Limb (tissue), 2 donors: ENCODE measurements around the gene THBS3.
"Not testable (repeated sequence)": the region's sequence is repeated elsewhere in the genome, so short reads cannot be mapped to it uniquely, and the experiment has no call there.

Source experiments
- DNase-seq, 2 donors: peaks; one replicate each; pipeline ENCODE4 v3.0.0-alpha.2; 2016; ENCODE audit errors: extremely low spot score in 2 of 2

THBS3 gene

DNA sequence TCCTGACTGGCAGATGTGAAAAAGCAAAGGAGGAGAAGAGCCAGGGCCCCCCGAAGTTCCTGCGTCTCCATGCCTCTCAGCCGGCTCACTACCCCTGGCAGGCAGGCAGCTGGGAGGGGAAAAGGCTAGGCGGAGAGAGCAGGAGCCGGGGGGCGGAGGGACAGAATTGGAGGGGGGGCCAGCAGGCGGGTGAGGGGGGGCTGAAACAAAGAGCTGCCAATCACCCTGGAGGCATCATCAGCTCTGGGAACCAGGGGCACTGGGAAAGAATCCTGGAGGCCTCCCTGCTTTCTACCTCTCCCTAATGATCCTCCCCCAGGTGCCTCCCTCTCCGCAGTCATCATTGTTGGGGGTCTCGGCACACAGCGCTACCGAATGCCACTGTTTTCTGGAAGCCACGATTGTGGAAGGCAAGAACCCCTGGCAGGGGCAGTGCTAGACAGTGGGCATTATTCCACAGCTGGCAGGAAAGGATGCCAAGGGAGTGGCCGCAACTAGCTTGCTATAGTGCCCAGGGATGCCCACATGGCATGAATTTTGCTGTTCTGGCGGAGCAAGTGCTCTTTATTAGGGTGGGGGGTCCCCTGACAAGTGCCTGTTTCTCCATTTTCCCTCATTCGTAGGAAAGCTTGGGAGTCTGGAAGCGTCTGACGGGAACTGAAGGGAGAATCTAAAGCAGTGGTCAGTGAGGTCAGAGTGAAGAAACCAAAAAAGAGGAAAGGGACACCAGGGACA lies at the start of gene THBS3:
Gene THBS3, minus strand, starts transcription at position 92 of the 735 bp plus-strand sequence. Its CDS starts 21 bp downstream, at position 71.
- peak; percentile 77 to 85 for DNase-seq

DNA sequence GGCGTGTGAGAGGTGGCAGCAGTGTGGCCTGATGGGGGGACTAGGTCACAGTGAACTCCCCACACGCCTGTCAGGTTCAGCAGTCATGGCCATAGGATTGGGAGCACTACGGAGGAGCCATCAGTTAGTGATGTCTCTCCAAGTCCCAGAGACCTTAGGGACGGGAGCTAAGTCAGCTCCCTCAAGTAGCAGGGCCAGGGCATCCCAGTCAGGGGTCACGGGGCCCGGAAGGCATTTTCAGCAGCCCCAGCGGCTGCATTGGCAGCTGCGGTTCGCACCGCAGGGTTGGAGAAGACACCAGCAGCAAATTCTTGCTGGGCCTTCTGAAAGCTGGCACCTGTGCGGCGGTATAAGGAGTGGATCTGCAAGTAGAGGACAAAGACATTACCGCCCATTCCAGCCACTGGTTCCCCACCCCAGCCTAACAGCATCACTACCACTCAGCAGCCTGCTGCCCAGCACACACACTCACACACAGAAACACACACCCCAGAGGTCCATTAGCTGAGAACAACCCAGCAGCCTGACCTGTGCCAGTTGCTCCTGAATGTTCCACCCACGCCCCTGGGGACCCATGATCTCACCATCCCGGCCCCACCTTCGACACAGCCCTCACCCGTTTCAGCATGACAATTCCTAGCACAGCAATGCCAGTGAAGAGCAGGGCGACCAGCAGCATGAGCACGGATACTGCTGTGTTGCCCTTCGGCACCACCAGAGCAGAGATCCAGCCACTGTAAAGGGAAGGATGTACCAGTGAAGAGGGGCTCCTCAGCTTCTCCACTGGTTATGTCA lies 48.6 kb upstream of the THBS3 start:
- DNase-seq = no peak

GRCh38 chr1:155255243-155256007 lies 47.7 kb upstream of the THBS3 start, which contains the start of gene ENTREP3:
Gene ENTREP3, minus strand, starts transcription at chr1:155255483. Its CDS starts 606 bp downstream, at chr1:155254877.
- peak; percentile 91 to 96 for DNase-seq

- peak in 1 of 2 donors; percentile 53 for DNase-seq
Observed at GRCh38 chr1:155254714-155255242, 47.1 kb upstream of the THBS3 start.

- DNase-seq = no peak
Observed at GRCh38 chr1:155254228-155254713, 46.6 kb upstream of the THBS3 start.

- no peak for DNase-seq
Observed at GRCh38 chr1:155253797-155254196, 46.1 kb upstream of the THBS3 start.

DNA sequence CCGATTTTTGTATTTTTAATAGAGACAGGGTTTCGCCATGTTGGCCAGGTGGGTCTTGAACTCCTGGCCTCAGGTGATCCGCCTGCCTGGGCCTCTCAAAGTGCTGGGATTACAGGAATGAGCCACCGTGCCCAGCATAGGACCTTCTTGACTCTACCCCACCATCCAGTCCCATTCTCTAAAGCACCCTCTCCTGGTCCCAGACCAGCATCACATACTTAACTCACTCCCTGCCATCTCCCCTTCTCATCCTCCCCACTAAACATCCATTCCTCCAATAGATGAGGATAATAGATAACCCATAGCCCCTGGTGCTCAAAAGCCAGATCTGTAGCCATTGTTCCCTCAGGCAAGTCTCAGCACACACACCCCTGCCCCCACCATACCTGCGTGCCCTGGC lies 45.5 kb upstream of the THBS3 start:
- no peak for DNase-seq

GRCh38 chr1:155251566-155251965 lies 43.9 kb upstream of the THBS3 start:
- no peak for DNase-seq

GRCh38 chr1:155250633-155251449 lies 43.1 kb upstream of the THBS3 start:
- DNase-seq = peak; percentile 94

- DNase-seq = no peak
Observed at GRCh38 chr1:155250246-155250632, 42.5 kb upstream of the THBS3 start.

DNA sequence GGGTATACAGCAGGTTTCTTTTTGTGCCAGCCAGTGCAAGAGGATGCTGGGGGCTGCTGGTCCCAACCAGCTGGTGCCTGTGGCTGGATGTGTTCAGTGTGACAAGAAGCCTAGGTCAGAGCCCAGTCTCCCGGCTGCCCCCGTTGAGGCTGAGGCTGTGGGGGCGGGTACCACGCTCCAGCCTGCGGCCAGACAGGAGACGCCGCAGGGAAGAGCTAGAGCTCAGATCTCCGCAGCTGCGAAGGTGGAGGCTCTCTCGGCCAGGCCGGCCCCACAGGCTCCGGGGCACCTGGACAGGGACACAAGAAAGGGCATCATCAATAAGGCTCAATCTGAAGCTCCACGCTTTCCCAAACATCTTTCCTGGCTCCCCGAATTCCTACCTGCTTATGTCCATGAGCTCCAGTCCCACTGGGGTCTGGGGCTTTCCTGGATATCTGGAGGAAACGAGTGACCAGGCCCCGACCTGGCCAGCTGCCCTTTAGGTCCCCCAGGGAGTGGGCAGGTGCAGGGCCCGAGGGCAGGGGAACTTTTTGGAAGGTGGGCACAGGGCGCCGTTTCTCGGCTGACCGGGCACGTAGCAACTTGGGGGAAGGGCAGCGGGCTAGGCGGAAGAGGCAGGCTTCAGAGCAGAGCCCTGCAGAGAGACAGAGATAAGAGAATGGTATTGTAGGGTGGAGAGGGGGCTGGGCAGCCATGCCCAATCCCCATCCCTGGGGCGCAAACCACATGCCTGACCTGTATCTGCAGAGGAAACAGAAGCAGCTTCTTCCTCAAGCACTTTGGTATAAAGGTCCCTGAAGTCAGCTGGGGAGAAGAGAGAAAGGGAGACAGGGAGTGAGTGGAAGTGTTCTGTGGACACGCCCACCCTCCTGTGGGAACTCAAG lies 40.2 kb upstream of the THBS3 start:
- DNase-seq = no peak

DNA sequence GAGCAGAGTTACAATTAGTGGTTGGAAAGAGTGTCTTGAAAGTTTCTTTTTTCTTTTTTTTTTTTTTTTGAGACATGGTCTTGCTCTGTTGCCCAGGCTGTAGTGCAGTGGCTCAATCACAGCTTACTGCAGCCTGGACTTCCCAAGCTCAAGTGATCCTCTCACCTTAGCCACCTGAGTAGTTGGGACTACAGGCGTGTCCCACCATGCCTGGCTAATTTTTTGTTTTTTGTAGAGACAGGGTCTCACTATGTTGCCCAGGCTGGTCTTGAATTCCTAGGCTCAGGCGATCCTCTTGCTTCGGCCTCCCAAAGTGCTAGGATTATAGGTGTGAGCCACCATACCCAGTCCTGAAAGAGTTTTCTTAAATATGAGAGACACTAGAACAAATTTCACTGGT lies 39.1 kb upstream of the THBS3 start:
- not testable (repeated sequence) for DNase-seq

DNA sequence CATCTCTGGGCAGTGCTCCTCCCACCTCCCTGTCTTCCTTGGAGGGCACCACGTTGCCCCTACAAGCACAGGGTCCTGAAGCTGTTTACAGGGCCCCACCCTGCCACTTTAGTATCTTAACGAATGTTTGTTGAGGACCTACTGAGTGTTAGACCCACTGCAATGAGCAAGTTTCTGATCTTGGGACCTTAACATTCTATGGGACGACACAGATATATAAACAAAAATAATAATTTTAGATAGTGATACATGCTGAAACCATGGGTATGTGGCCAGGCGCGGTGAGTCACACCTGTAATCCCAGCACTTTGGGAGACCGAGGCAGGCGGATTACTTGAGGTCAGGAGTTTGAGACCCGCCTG lies 37.4 kb upstream of the THBS3 start:
- DNase-seq = no peak

GRCh38 chr1:155244368-155245162 lies 36.9 kb upstream of the THBS3 start:
- DNase-seq = peak; percentile 98 to 99

DNA sequence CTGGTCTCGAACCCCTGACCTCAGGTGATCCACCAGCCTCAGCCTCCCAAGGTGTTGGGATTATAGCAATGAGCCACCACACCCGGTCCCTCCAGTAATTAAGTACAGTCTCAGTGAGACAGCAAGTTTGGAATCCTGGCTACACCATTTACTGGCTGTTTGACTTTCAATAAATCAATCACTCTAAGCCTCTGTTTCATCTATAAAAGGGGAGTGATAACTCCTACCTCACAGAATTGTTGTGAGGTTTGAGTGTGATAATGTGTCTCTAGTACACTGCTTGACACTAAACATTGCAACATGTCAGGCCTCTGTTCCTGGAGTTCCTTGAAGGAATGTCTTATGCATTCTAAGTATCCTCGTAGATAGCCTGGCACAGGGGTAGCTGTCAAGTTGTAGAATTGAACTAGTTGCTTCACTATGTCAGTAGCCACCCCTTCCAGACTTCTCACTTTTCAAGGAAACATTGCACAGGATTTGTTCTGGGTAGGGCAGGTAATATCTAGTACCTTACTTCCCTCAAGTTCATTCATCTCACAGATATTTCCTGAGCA lies 35.2 kb upstream of the THBS3 start:
- DNase-seq = no peak

GRCh38 chr1:155241841-155242264 lies 34.2 kb upstream of the THBS3 start:
- DNase-seq = no peak

DNA sequence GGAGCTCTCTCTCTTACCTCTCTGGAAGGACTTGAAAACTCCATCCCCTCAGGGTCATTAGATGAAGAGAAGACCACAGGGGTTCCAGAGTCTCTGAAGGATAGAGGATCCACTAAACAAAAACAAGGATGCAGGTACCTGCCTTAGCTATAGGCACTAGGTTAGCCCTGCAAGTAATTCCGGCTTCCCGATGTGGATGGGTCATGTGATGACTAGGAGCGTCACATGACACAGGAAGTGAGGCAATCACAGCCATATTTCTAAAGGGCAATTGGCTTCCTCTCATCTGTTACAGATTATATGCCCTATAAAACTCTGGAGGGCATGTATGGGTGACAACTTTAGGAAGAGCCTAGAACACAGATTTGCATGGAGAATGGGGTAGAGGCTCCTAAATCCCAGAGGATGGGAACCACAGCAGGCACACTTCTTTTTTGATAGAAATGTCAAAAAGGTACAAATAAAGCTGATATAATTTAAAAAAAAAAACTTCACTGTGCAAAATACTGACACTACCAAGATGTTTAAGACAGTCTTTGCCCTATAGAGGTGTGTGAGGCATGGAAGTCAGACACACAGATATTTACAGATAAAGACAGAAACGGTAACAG lies 33.5 kb upstream of the THBS3 start:
- DNase-seq = peak; percentile 75 to 92

DNA sequence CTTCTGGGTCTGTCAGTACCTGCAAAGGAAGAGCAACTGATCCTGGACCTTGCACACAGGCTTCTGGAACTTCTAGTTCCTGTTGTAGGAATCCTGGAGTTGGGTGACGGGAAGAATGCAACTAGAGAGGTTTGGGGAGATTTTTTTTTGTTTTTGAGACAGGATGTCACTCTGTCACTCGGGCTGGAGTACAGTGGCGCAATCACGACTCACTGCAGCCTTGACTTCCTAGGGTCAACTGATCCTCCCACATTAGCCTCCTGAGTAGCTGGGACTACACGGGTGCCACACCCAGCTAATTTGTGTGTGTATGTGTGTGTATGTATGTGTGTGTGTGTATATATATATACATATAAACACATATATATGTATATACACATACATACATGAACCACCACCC lies 28.8 kb upstream of the THBS3 start:
- no peak for DNase-seq
